Pulmonary artery endothelial cell (primary cell): Measurements from ENCODE around the gene CERS4. TPM values are rescaled to one million over a fixed set of nuclear protein-coding genes. Genes with fewer than 3 reads are reported as not detected.
"Not testable (repeated sequence)": the region's sequence is repeated elsewhere in the genome, so short reads cannot be mapped to it uniquely, and the experiment has no call there.

Experiments
- DNase-seq: peaks from one replicate; pipeline ENCODE4 v3.0.0-alpha.2; 2011; ENCODE audit warnings: low read depth, low spot score
- total RNA-seq: library from RNA; depleted of rRNA; stranded (reverse); fragments of >200 nt; gene quantifications from 2 replicates; pipeline ENCODE4 v1.2.3, GENCODE V29; 2014

Gene CERS4
- total RNA-seq, 1 donor from 2014 or later, result 1.3 TPM

DNA sequence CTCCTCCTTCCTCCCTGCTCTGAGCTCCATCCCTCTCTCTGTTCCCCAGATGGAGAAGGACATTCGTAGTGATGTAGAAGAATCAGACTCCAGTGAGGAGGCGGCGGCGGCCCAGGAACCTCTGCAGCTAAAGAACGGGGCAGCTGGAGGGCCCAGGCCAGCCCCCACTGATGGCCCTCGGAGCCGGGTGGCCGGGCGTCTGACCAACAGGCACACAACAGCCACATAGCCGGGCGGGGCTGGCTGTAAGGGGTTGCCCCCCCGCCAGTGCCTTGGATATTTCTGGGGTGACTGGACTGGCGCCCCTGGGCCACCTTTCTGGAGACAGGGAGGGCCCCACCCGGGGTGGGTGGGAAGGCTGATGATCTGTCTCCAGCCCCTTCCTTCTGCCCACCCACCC lies 52.7 kb downstream of the CERS4 start:
- DNase-seq, result no peak

DNA sequence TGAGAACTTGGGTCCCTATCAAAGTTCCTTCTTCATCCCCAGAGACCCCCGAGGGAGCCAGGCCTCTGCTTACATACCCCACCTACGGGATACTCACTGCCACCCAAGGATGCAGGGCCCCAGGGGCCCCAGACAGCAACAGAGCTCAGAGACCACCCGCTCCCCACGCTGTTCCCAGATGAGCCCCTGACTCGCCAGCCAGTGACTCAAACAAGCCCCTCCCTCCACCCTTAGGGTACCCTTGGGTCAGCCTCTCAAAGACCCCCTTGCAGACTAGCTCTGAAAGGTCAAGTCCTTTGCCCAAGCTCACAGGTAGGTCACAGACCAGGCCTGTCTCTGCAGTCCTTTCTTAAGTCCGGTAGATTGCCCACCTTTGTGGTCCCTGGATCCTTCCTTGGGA lies 53.3 kb downstream of the CERS4 start:
- DNase-seq, result no peak

DNA sequence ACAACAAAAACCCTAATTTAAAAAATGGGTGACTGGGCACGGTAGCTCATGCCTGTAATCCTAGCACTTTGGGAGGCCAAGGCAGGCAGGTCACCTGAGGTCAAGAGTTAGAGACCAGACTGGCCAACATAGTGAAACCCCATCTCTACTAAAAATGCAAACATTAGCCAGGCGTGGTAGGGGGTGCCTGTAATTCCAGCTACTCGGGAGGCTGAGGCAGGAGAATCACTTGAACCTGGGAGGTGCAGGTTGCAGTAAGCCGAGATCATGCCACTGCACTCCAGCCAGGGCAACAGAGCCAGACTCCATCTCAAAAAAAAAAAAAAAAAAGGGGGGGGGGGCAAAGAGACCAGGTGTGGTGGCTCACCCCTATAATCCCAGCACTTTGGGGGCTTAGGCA lies 55.1 kb downstream of the CERS4 start:
- not testable (repeated sequence) for DNase-seq

DNA sequence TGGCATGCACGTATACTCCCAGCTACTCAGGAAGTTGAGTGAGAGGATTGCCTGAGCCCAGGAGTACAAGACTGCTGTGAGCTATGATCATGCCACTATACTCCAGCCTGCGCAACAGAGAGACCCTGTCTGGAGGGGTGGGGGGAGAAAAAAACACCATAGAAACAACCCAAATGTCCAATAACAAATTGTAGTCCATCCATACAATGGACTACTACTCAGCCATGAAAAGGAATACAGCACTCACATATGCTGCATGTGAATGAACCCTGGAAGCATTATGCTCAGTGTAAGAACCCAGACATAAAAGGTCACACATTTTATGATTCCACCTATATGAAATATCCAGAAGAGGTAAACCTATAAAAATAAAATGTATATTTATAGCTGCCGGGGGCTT lies 56.7 kb downstream of the CERS4 start:
- DNase-seq, result no peak

DNA sequence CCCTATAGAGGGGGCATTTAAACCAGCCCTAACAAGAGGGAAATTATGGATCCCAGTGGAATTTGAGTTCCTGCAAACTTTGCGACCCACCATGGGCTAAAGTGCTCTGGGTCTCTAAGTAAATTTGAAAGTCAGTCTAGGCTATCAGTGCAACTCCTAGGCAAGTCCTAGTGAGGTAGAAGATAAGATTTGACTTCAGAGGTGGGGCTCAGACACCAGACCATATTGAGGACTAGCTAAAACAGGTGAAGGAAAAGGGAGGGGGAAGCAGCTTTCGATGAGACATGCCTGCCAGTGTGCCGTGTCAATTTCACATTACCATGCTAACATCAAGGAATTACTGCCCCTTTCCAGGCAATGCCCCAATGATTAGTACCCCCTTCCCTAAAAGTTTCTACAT lies 60.6 kb downstream of the CERS4 start:
- DNase-seq, result no peak

DNA sequence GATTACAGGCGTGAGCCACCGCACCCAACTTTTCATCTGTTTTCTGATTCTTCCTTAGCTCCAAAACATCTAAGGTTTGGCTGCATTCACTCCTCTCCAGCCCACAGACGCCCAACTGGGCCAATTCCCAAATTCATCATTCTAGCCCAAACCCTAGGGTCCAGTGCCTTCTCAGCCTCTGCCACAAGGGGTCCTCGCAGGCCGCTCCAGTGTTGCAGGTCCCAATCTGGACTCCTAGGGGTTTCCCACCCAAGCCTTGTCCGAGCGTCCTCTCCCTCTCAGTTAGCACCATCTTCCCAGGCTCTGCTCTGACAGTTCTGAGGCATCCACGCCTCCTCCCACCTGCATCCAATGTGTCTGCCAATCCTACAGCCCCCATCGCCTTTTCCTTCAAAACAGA lies 67.3 kb downstream of the CERS4 start:
- DNase-seq, result not testable (repeated sequence)

DNA sequence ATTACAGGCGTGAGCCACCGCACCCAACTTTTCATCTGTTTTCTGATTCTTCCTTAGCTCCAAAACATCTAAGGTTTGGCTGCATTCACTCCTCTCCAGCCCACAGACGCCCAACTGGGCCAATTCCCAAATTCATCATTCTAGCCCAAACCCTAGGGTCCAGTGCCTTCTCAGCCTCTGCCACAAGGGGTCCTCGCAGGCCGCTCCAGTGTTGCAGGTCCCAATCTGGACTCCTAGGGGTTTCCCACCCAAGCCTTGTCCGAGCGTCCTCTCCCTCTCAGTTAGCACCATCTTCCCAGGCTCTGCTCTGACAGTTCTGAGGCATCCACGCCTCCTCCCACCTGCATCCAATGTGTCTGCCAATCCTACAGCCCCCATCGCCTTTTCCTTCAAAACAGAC lies 82.2 kb downstream of the CERS4 start:
- not testable (repeated sequence) for DNase-seq

DNA sequence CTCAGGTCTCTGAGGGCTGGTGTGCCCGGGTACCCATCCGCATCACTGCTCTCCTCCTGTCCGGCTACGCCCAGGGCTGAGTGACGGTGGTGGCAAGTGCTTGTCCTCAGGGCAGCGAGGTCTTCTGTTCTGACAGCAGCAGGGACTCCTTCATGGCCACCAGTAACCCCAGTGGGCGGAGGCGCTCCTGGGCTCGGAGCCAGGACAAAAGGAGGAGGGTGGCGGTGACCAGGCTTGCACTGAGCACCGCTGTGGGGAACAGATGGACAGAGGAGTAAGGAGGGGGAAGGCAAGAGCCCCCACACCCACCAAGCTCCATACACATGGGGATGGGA lies 93.2 kb downstream of the CERS4 start:
- DNase-seq, result no peak

DNA sequence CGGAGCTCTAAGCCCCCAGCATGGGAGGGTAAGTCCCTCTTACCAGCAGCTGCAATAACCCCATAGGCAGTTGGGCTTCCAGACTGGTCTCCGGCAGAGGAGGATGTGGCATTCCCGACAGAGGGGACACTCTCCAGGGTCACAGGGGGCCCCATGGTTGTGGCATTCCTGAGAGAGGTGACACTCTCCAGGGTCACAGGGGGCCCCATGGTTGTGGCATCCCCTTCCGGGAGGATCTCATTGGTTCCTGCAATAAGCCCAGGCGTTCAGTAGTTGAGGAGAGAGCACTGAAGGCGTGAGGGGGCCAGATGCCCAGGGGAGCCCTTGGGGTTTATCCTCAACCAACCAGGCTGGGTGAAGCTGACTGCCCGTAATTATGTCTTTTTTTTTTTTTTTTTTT lies 93.6 kb downstream of the CERS4 start:
- no peak for DNase-seq

DNA sequence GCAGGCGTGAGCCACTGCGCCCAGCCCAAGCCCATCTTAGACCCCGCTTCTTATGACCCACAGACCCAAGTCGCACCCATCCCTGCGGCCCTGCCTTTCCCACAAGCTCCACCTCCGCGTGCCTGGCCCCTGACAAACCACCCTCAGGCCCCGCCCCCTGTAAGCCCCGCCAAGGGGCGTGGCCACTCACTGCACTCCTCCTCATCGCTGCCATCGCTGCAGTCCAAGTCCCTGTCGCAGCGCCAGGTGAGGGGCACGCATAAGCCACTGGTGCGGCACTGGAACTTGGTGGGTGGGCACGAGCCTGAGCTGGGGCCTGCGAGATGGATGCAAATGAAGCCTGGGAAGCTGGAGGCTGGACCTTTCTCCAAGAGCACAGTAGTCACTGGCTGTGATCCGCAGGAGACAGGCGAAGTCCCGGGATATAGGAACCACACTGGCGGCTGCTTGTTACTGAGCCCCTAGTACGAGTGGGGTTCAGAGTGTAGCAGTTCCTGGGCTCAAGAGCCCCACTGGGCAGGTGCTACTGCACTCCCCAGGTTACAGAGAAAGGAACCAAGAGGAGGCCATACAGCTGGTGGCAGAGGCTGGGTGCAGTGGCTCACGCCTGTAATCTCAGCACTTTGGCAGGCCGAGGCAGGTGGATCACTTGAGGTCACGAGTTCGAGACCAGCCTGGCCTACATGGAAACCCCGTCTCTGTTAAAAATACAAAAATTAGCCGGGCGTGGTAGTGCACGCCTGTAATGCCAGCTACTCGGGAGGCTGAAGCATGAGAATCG lies 95.9 kb downstream of the CERS4 start:
- no peak for DNase-seq

DNA sequence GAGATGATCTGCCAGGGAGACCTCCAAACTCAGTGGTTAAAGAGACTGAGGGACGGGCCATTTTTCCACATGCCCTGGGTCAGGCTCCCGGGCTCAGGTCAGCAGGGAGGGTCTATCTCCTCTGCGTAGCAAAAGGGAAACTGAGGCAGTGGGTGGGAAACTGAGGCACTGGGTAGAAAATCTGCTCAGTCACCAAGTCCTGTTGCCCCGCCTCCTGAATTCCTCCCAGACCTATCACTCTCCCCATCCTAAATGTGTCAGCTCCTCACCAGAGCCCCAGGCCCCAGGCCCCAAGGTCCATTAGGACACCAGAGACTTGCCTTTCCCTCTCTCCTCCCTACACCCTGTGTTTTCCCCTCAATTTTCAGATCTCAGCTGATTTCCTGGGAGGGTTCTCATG lies 96.6 kb downstream of the CERS4 start:
- no peak for DNase-seq

DNA sequence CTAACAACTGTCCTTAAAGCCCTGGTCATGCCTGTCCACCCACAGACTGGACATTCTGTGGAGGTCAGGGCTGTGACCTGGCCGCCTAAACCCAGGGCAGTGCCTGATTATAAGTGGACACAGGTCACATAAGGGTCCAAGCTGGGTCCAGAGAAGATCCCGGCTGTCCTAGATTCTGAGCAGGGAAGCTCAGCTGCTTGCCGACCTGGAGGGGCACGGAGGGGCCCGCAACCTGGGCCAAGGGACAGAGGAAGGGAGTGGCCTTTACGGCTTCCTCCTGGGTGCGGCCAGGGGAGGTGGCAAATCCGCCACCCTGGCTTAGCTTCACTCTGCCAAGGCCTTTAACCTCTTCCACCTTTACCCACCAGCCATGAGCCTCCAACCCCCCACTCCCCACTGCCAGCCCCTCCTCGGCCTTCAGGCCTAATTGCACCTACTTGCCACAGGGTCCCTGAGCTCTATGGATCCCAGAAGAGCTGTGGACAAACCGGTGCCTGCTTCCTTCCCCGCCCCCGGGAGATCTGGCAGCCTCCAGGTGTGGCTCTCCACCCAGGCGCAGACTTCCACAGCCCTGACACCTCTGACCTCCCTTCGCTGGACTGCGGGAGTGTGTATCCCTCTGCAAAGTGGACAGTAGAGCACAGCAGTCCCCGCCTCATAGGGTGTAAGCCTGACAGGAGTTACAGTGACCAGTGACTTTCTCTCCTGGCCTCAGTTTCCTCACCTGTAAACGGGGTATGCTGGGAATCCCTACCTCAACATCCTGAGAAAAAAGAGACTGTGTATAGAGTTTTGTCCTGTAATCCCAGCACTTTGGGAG lies 97.3 kb downstream of the CERS4 start:
- no peak for DNase-seq

DNA sequence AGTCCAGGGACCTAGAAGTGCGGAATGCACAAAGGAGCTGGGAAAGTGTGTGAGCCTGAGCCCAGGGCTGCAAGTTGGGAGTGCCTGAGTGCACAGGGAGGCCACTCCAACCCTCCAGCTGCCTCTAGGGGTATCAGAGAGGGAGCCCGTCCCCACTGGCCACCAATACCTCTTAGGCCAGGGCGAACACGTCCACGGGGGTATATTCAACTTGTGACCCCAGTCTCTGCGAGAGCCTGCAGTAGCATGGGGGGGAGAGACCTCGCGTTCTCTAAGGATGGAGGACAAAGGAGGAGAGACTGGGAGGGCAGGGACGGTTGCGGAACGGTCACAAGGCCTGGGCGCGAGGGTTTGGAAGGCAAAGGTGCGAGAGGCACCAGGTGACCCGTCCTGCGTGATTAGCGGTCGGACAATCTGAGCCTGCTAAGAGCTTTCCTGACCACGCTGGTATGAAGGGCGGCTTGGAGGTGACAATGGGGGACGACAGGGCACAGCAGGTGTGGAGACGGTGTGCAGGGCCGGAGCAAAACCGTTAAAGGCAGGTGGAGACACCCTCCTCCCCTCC lies 98.3 kb downstream of the CERS4 start:
- no peak for DNase-seq

DNA sequence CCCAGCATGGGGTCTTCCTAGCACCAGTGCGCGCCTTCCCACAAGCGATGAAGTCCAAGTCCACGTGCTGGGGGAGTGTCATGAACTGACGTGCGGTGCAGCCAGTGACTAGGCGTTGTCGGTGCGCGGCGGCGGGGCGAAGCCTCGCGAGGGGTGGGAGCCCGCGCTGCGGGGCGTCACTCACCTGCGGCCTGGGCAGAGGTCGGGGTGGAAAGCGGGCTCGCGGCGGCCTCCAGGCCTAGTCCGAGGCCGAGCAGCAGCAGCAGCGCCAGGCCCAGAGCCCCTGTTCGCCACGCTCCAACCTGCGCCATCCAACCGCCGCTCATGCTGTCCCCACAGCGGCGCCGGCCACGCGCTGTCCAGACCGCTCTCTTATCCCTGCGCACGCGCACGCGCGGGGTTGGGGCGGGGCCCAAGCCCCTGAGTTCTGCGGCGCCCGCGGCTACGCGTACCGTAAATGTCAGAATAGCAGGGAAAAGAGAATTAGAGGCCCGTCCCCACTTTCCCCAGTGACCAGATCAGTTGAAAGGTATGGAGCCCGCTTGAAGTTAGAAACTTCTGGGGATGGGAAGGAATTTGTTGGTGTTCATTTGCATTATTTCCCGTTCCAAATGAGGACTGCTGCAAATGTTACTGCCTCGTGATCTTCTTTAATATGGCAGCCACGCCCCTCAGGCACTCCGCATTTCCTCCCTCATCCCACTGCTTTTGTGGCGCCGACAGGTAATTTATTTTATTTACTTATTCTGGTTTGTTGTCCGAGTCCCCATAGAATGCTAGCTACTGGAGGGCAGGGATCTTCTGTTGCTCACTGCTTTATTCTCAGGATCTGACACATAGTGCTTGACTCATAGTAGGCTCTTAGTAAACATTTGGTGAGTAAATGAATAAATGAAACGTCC lies 99.0 kb downstream of the CERS4 start, which contains the start of gene CD320:
CD320 (minus strand) TSS at position 394 of the 902 bp plus-strand sequence; CDS start at position 326, 68 bp downstream.
- peak; percentile 62 for DNase-seq

DNA sequence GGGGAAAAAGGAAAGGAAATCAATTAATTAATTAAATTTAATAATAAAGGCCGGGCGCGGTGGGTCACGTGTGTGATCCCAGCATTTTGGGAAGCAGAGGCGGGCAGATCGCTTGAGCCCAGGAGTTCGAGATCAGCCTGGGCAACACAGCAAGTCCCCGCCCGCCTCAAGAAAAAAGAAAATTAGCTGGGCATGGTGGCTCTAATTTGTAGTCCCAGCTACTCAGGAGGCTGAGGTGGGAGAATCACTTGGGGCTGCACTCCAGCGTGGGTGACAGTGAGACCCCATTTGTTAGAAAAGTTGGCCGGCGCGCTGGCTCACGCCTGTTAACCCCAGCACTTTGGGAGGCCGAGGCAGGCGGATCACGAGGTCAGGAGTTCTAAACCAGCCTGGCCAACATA lies 99.7 kb downstream of the CERS4 start:
- no peak for DNase-seq

DNA sequence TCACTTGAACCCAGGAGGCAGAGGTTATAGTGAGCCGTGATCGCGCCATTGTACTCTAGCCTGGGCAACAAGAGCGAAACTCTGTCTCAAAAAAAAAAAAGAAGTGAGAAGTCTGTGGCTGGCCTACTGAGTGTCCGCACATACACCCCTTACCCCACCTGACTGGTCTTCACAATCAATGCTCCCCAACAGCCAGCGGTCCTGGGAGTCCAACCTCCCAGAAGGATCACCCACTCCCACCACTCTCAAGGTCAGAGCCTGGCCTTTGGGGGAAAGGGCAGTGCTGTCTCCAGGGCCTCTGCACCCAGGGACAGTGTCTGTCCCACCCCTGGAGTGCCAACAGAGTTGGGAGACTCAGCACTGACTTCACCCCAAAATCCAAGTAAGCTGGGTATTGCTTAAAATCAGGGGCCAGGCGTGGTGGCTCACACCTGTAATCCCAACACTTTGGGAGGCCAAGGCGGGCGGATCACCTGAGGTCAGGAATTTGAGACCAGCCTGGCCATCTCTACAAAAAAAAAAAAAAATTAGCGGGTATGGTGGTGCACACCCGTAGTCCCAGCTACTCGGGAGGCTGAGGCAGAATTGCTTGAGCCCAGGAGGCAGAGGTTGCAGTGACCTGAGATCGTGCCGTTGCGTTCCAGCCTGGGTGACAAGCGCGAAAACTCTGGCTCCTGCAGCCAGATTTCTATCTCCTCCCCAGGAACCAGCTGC lies 101.3 kb downstream of the CERS4 start:
- DNase-seq, result no peak

DNA sequence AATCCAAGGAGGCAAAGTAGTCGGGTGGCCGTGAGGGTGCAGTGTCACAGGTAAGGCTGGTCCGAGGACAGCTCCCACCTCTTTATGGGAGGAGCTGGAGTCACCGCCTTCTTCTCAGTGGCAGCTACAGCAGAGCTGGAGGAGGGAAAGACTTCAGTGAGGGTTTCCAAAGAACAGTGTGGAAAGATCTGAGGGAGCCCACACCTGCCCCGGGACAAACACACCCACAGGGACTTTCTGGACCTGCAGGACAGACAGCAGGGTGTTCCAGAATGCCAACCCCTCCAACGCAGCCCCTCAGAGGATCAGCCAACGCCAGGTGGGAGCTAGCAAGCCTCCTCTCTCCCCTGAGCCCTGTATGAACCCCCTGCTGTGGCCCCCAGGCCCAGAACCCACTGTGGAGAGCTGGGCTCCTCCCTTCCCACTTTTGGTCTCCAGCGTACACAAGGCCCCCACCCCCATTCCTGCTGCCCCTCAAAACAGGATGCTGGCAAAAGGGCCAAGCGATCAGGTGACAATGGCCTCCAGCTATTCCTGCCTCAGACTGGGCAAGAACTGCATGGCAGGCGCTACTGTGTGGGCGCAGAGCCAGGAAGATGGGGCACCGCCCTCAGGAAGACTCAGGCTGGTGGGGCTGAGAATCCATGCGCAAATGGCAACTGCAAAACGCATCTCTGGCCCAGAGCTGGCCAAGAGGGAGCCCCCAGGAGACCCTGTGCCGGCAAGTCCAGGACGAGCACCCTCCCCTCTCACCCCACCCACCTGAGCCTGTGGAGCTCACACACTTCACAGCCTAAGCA lies 102.5 kb downstream of the CERS4 start:
- no peak for DNase-seq
